B cell (primary cell): Measurements from ENCODE around the gene MAZ.

ENCODE experiments used
- CTCF ChIP-seq: fragments of 200-600 bp; IDR thresholded peaks from one replicate; pipeline ENCODE4 v1.8.0; 2022; ENCODE audit warnings: antibody characterized with exemption, mild to moderate bottlenecking
- EZH2 ChIP-seq: IDR thresholded peaks from 2 replicates; pipeline ENCODE4 v1.6.1; 2012; ENCODE audit warnings: borderline replicate concordance, low read depth, mild to moderate bottlenecking, moderate library complexity, low read length; ENCODE audit not compliant: insufficient read depth, poor library complexity, severe bottlenecking

- TF ChIP-seq CTCF (no peak), EZH2 (no peak)
Observed at GRCh38 chr16:29834079-29834478, 27.8 kb downstream of the MAZ start.
